Measurements from ENCODE around the gene DOCK3. TPM values are rescaled to one million over a fixed set of nuclear protein-coding genes. Genes with fewer than 3 reads are reported as not detected.
"Not testable (repeated sequence)": the region's sequence is repeated elsewhere in the genome, so short reads cannot be mapped to it uniquely, and the experiment has no call there.

The DOCK3 gene
- total RNA-seq, 2 experiments from 2014 or later: 2.5 to 2.6 TPM

DNA sequence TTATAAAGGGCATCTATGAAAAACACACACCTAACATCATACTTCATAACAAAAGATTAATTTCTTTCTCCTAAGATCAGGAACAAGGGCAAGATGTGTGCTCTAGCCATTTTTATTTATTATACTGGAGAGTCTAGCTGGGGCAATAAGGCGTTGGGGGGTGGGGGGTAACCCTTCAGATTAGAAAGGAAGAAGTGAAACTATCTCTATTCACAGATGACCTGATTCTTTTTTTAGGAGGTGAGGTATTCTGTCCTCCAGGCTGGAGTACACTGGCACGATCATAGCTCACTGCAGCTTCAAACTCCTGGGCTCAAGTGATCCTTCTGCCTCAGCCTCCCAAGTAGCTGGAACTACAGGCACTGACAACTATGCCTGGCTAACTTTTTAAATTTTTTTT lies 620.9 kb downstream of the DOCK3 start:
- ChIA-PET CTCF (no interaction called here), POLR2A (no interaction called here)
- Mint-ChIP-seq H3K9me3 (ENCODE audit: low read depth) (peaks cover 9% of the 10 kb centered on the region), H3K36me3 (ENCODE audit: low read depth) (no peaks in the 10 kb centered on the region), H3K4me3 (no peak overlapping the region), H3K27ac (no peak overlapping the region), H3K4me1 (no peaks in the 10 kb centered on the region), H3K27me3 (no peaks in the 10 kb centered on the region)
- DNase-seq (no peak), ATAC-seq (no peak)
- intact Hi-C loops (cut with DNase I, micrococcal nuclease): no loop called here

DNA sequence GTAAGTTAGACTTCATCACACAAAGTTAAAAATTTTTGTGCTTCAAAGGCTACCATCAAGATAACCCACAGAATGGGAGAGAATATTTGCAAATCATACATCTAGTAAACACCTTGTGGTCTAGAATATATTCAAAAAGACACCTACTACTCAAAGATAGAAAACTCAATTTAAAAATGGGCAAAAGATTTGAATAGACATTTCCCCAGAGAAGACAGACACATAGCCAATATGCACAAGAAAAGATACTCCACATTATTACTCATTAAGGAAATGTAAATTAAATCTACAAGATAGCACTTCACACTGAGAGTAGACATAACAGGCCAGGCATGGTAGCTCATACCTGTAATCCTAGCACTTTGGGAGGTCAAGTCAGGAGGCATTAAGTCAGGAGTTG lies 622.6 kb downstream of the DOCK3 start:
- Mint-ChIP-seq H3K4me1 (no peaks in the 10 kb centered on the region), H3K9me3 (ENCODE audit: low read depth) (peaks cover 5% of the 10 kb centered on the region), H3K27me3 (peaks cover 3% of the 10 kb centered on the region), H3K36me3 (ENCODE audit: low read depth) (no peaks in the 10 kb centered on the region), H3K4me3 (no peak overlapping the region), H3K27ac (no peak overlapping the region)
- no peak for DNase-seq
- no peak for ATAC-seq
- POLR2A ChIA-PET: no interaction called here
- intact Hi-C loops (cut with DNase I, micrococcal nuclease): no loop called here
- CTCF ChIA-PET: interaction anchor here (0.5 kb wide), 1 partner anchor 274 kb away, joined by 3 read pairs; no protein-coding TSS in a partner anchor

DNA sequence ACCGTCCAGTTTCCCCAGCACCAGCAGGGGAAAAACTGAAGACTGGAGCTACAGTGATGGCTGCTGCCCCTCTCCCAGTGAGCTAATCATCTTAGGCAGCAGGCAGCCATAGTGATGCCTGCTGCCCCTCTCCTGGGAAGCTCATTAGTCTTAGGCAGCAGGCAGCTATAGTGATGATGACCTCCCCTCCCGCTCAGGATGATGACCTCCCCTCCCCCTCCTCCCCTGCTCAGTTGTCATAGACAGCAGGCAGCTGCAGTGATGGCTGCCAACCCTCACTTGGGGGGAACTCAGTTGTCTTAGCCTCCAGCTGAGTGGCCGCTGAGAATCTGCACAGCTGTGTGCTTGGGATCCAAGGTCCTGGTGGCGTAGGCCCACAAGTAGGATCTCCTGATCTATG lies 629.5 kb downstream of the DOCK3 start:
- ChIA-PET CTCF (interaction anchor here (0.6 to 1.1 kb wide), 2 partner anchors 22 to 721 kb away, joined by 3 to 4 read pairs; no protein-coding TSS in a partner anchor), POLR2A (no interaction called here)
- no peak overlapping the region for H3K4me3 Mint-ChIP-seq
- ATAC-seq: no peak
- H3K27ac Mint-ChIP-seq: no peak overlapping the region
- peaks cover 19% of the 10 kb centered on the region for H3K9me3 Mint-ChIP-seq (ENCODE audit: low read depth)
- no peak for DNase-seq
- peaks cover 3% of the 10 kb centered on the region for H3K27me3 Mint-ChIP-seq
- H3K4me1 Mint-ChIP-seq: no peaks in the 10 kb centered on the region
- intact Hi-C loops (cut with DNase I, micrococcal nuclease): no loop called here
- peaks cover 11% of the 10 kb centered on the region for H3K36me3 Mint-ChIP-seq (ENCODE audit: low read depth)

DNA sequence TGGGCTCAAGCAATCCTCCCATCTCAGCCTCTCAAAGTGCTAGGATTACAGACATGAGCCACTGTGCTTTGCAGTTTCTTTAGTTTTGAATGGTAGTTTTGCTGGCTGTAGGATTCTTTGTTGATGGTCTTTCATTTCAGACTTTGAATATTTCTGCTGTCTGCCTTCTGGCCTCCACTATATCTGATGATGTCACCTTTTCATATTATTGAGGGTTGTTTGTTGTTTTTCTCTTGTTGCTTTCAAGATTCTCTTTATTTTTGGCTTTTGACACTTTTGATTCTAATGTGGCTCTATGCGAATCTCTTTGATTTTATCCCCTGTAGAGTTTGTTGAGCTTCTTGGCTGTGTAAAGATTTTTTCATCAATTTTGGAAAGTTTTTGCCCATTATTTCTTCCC lies 631.4 kb downstream of the DOCK3 start:
- CTCF ChIA-PET: no interaction called here
- DNase-seq (no peak), ATAC-seq (no peak)
- POLR2A ChIA-PET: no interaction called here
- H3K27ac Mint-ChIP-seq: no peak overlapping the region
- H3K36me3 Mint-ChIP-seq (ENCODE audit: low read depth): peaks cover 11% of the 10 kb centered on the region
- peaks cover 19% of the 10 kb centered on the region for H3K9me3 Mint-ChIP-seq (ENCODE audit: low read depth)
- peaks cover 3% of the 10 kb centered on the region for H3K27me3 Mint-ChIP-seq
- intact Hi-C loops (cut with DNase I, micrococcal nuclease): no loop called here
- no peaks in the 10 kb centered on the region for H3K4me1 Mint-ChIP-seq
- H3K4me3 Mint-ChIP-seq: no peak overlapping the region

DNA sequence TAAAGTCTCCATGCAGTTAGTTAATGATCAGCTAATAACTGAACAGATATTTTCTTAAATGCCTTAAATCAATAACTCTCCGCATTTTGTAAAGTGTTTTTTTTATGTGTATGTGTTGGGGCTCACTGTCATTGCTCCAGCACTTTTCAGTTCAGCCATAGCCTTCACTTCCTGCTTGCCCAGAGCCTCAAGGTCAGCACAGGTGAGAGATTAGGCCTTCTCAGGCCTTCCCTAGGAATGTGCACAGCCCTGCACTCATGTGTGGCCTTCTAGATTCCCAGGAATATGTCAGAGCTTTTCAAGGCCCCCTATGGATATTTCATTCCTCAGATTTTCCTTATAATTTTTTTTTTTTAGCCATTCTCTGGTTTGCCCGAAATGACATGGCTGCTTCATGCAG lies 632.7 kb downstream of the DOCK3 start:
- Mint-ChIP-seq H3K9me3 (ENCODE audit: low read depth) (peaks cover 14% of the 10 kb centered on the region), H3K4me3 (no peak overlapping the region), H3K27ac (no peak overlapping the region), H3K4me1 (no peaks in the 10 kb centered on the region), H3K27me3 (no peaks in the 10 kb centered on the region), H3K36me3 (ENCODE audit: low read depth) (peaks cover 11% of the 10 kb centered on the region)
- DNase-seq (no peak), ATAC-seq (no peak)
- ChIA-PET POLR2A (no interaction called here), CTCF (no interaction called here)
- intact Hi-C loops (cut with DNase I, micrococcal nuclease): no loop called here

DNA sequence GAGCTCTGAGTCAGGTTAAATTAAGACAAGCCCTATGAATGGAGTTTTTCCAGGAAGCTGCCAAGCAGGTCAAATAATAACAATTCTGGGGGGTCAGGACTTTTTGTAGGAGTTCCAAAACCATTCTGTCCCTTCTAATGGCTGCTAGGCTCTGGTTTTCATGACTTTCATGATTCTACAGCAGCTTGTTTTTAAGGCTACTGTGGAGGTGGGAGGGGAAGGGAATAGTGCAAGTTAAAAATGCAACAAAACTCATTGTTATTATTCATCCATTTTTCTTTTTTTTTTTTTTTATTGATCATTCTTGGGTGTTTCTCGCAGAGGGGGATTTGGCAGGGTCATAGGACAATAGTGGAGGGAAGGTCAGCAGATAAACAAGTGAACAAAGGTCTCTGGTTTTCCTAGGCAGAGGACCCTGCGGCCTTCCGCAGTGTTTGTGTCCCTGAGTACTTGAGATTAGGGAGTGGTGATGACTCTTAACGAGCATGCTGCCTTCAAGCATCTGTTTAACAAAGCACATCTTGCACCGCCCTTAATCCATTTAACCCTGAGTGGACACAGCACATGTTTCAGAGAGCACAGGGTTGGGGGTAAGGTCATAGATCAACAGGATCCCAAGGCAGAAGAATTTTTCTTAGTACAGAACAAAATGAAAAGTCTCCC lies 633.3 kb downstream of the DOCK3 start:
- DNase-seq; intact Hi-C loops (cut with DNase I, micrococcal nuclease); POLR2A ChIA-PET; H3K27me3 Mint-ChIP-seq; H3K36me3 Mint-ChIP-seq (ENCODE audit: low read depth); H3K4me1 Mint-ChIP-seq; H3K27ac Mint-ChIP-seq; ATAC-seq; CTCF ChIA-PET; H3K4me3 Mint-ChIP-seq; H3K9me3 Mint-ChIP-seq (ENCODE audit: low read depth): not testable (repeated sequence)

DNA sequence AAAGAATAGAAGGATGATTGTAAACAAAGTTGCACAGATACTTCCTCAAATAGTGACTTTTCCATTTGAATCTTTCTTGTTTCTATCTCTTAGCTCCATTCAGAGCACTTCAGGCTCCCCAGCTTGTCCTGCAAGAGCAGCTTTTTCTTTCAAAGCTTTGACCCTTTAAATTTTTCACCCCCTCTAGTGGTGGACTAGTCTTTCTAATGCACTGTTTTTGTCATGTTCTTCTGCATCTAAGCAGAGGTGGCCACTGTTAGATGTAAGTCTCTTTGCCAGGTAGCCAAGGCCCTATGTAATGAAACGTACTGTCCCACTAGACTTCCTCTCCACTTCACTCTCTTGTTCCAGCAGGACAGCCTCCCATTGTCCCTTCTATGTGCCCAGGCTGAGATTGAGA lies 636.3 kb downstream of the DOCK3 start:
- H3K36me3 Mint-ChIP-seq (ENCODE audit: low read depth): peaks cover 7% of the 10 kb centered on the region
- CTCF ChIA-PET: interaction anchor here (0.6 to 1.7 kb wide), 3 partner anchors 24 to 339 kb away, joined by 3 to 7 read pairs (median 3); no protein-coding TSS in a partner anchor
- POLR2A ChIA-PET: no interaction called here
- no peak overlapping the region for H3K27ac Mint-ChIP-seq
- DNase-seq: no peak
- H3K4me3 Mint-ChIP-seq: no peak overlapping the region
- H3K4me1 Mint-ChIP-seq: no peaks in the 10 kb centered on the region
- H3K27me3 Mint-ChIP-seq: no peaks in the 10 kb centered on the region
- ATAC-seq: no peak
- H3K9me3 Mint-ChIP-seq (ENCODE audit: low read depth): peaks cover 7% of the 10 kb centered on the region
- intact Hi-C loops (cut with DNase I, micrococcal nuclease): loop anchor here in 1 of 2 experiments (5.0 kb wide), 1 partner anchor 339 kb away; no protein-coding TSS in a partner anchor

DNA sequence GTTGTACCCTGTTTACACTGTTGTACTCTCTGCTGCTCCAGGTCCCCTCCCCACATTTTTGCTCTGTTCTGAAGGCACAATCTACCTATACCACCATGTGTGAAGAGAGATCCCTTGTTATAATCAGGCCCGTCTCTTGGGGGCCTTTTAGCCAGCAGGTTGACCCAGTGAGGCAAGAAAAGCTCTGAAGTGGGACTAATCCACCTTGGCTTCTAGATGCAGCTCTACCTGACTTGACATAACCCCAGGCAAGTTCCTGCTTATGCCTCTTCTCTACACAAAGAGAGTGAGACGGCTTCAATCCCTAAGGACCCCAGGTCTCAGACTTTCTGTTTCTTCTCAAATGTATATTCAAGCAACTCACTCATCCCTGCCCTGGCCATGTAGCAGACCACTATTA lies 653.5 kb downstream of the DOCK3 start:
- ATAC-seq (no peak), DNase-seq (no peak)
- ChIA-PET POLR2A (no interaction called here), CTCF (no interaction called here)
- intact Hi-C loops (cut with DNase I, micrococcal nuclease): no loop called here
- no peaks in the 10 kb centered on the region for H3K27me3 Mint-ChIP-seq
- no peak overlapping the region for H3K4me3 Mint-ChIP-seq
- H3K4me1 Mint-ChIP-seq: no peaks in the 10 kb centered on the region
- no peaks in the 10 kb centered on the region for H3K36me3 Mint-ChIP-seq (ENCODE audit: low read depth)
- no peak overlapping the region for H3K27ac Mint-ChIP-seq
- no peaks in the 10 kb centered on the region for H3K9me3 Mint-ChIP-seq (ENCODE audit: low read depth)

DNA sequence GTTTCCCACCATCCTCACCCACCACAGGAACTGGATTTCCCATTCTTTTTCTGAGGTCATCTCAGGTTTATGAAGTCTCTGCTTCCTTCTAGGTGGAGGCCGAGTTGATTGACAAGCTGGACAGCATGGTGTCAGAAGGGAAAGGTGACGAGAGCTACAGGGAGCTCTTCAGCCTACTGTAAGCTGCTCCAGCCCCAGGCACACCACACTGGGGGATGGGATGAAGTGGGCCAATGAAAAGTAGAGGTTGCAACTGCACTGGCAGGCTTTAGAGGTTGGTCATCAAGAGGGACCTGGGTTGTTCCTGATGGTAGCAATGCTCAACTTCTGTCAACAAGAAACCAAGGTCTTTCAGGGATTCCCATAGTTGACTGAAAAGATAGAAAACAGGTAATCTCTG lies 655.3 kb downstream of the DOCK3 start:
- no peak overlapping the region for H3K4me3 Mint-ChIP-seq
- POLR2A ChIA-PET: no interaction called here
- no peaks in the 10 kb centered on the region for H3K27me3 Mint-ChIP-seq
- no peaks in the 10 kb centered on the region for H3K4me1 Mint-ChIP-seq
- DNase-seq: no peak
- no peaks in the 10 kb centered on the region for H3K9me3 Mint-ChIP-seq (ENCODE audit: low read depth)
- CTCF ChIA-PET: interaction anchor here (1.0 kb wide), 1 partner anchor 19 kb away, joined by 4 read pairs; no protein-coding TSS in a partner anchor
- no peak for ATAC-seq
- no peak overlapping the region for H3K27ac Mint-ChIP-seq
- intact Hi-C loops (cut with DNase I, micrococcal nuclease): no loop called here
- no peaks in the 10 kb centered on the region for H3K36me3 Mint-ChIP-seq (ENCODE audit: low read depth)

DNA sequence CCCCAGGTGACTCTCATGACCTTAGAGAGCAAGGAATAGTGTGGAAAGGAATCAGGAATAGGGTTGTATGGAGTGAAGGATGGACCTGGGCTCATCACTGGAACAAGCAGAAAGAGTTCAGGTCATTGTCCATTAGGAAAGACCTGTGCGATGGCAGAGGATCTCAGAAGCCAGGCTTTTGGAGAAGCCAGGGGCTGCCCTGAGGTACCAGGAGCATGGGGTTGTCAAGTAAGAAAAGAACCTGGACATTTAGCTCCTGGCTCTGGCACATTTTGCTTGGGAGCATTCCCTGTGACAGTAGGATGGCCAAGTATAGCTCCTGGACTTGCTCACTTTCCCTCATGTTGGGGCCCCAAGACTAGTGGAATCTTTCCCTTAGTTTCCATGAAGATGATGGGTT lies 657.4 kb downstream of the DOCK3 start:
- no peaks in the 10 kb centered on the region for H3K27me3 Mint-ChIP-seq
- no peaks in the 10 kb centered on the region for H3K36me3 Mint-ChIP-seq (ENCODE audit: low read depth)
- DNase-seq: no peak
- H3K4me3 Mint-ChIP-seq: no peak overlapping the region
- H3K9me3 Mint-ChIP-seq (ENCODE audit: low read depth): no peaks in the 10 kb centered on the region
- POLR2A ChIA-PET: no interaction called here
- no peaks in the 10 kb centered on the region for H3K4me1 Mint-ChIP-seq
- CTCF ChIA-PET: no interaction called here
- no peak for ATAC-seq
- intact Hi-C loops (cut with DNase I, micrococcal nuclease): no loop called here
- H3K27ac Mint-ChIP-seq: no peak overlapping the region

DNA sequence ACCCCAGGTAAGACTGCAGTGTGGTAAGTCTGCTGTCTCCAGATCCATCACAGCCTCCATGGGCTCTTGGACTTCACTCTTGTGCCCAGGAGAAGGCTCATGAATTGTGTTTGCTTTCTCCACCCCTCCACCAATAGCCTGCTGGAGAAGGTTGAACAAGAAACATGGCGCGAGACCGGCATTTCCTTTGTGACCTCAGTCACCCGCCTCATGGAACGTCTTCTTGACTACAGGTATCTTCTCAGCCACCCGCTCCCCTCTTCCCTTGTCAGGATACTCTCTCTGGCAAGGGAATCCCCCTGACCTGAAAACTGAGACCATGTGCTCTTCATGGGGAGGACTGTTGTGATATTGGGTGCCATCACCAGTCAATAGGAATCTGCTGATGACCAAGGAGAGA lies 658.3 kb downstream of the DOCK3 start:
- POLR2A ChIA-PET: no interaction called here
- Mint-ChIP-seq H3K27me3 (no peaks in the 10 kb centered on the region), H3K4me1 (no peaks in the 10 kb centered on the region), H3K9me3 (ENCODE audit: low read depth) (no peaks in the 10 kb centered on the region), H3K36me3 (ENCODE audit: low read depth) (no peaks in the 10 kb centered on the region), H3K27ac (no peak overlapping the region), H3K4me3 (no peak overlapping the region)
- DNase-seq (no peak), ATAC-seq (no peak)
- CTCF ChIA-PET: interaction anchor here (1.1 kb wide), 1 partner anchor 228 kb away, joined by 3 read pairs; no protein-coding TSS in a partner anchor
- intact Hi-C loops (cut with DNase I, micrococcal nuclease): no loop called here

DNA sequence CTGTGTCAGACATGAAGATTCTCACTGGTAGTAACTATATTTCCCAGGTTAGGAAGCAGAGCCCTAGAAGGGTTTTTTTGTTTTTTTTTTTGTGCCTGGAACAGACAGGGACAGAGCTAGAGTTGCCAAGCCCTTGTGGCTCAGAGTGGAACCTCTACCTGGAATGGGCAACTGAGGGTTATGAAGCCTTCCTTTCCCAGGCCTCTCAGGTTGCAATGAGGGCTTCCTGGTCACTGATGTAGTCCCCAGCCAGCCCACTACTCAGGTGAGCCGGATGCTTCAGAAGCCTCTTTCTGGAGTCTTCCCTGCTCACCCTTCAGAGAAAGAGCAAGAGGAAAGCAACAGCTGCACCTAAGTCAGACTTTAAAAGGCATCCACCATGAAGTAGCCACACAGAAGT lies 661.5 kb downstream of the DOCK3 start:
- no peak for DNase-seq
- Mint-ChIP-seq H3K27me3 (no peaks in the 10 kb centered on the region), H3K4me3 (no peak overlapping the region), H3K36me3 (ENCODE audit: low read depth) (peaks cover 2% of the 10 kb centered on the region), H3K4me1 (no peaks in the 10 kb centered on the region), H3K9me3 (ENCODE audit: low read depth) (no peaks in the 10 kb centered on the region), H3K27ac (no peak overlapping the region)
- no peak for ATAC-seq
- ChIA-PET POLR2A (no interaction called here), CTCF (no interaction called here)
- intact Hi-C loops (cut with DNase I, micrococcal nuclease): no loop called here
